Measurements from ENCODE around the gene PARD3B.

- TF ChIP-seq CTCF (IDR thresholded peaks at IDR 0.05; ENCODE audit: low read length) (no peak), EZH2 (optimal IDR thresholded peaks at IDR 0.05; ENCODE audit: low read depth, low read length) (no peak), EZH2phosphoT487 (IDR thresholded peaks at IDR 0.05; ENCODE audit: low read length) (no peak)
Measured at GRCh38 chr2:204725693-204726360, 180.6 kb downstream of the PARD3B start.

Data from MM.1S (cell line).